Fibroblast of lung (primary cell): Measurements from ENCODE around the gene FLNB. TPM values are rescaled to one million over a fixed set of nuclear protein-coding genes. Genes with fewer than 3 reads are reported as not detected.
A peak's percentile ranks its signal among the peaks of the same experiment; 100 is the strongest.

Experiments used
- DNase-seq, 2 donors: peaks; one replicate each; pipeline versions ENCODE4 v3.0.0 to v3.0.0-alpha.2; 2010; ENCODE audit warnings: low read depth in 2 of 2
- H2AFZ ChIP-seq: 2 replicates; pipeline ENCODE4 v1.5.1; 2012; ENCODE audit warnings: low read length, control low read depth, inconsistent platforms
- H3K27ac ChIP-seq: 2 replicates; pipeline ENCODE4 v1.5.1; 2011; ENCODE audit warnings: low read length, control low read depth; ENCODE audit not compliant: insufficient read depth
- H3K27me3 ChIP-seq: 2 replicates; pipeline ENCODE4 v1.5.1; 2011; ENCODE audit warnings: mild to moderate bottlenecking, low read length; ENCODE audit not compliant: control insufficient read depth, insufficient read depth
- H3K36me3 ChIP-seq: 2 replicates; pipeline ENCODE4 v1.5.1; 2011; ENCODE audit warnings: low read length; ENCODE audit not compliant: control insufficient read depth, insufficient read depth
- H3K4me1 ChIP-seq: 2 replicates; pipeline ENCODE4 v1.5.1; 2011; ENCODE audit warnings: low read length; ENCODE audit not compliant: control insufficient read depth, insufficient read depth; ENCODE audit errors: extremely low read depth
- H3K4me2 ChIP-seq: 2 replicates; pipeline ENCODE4 v1.5.1; 2011; ENCODE audit warnings: low read length, control low read depth; ENCODE audit not compliant: insufficient read depth; ENCODE audit errors: extremely low read depth
- H3K4me3 ChIP-seq, 4 experiments: fragments of 200-600 bp in 1 of 4; sonication (generic) in 1 of 4; replicated peaks in 1 of 4; 2 replicates each; pipeline ENCODE4 v1.5.1; 2011 to 2016; ENCODE audit warnings: low read length in 4 of 4, low read depth in 3 of 4, mild to moderate bottlenecking in 3 of 4, control low read depth in 2 of 4, inconsistent platforms in 1 of 4, mixed read lengths in 1 of 4; ENCODE audit not compliant: insufficient read depth in 1 of 4; ENCODE audit errors: control extremely low read depth in 1 of 4
- H3K79me2 ChIP-seq: 2 replicates; pipeline ENCODE4 v1.5.1; 2012; ENCODE audit warnings: mild to moderate bottlenecking, low read length, inconsistent platforms; ENCODE audit not compliant: control insufficient read depth, insufficient read depth
- H3K9ac ChIP-seq: 2 replicates; pipeline ENCODE4 v1.5.1; 2011; ENCODE audit warnings: mild to moderate bottlenecking, low read length, control low read depth; ENCODE audit not compliant: insufficient read depth
- H3K9me3 ChIP-seq: 2 replicates; pipeline ENCODE4 v1.5.1; 2012; ENCODE audit warnings: low read depth, low read length; ENCODE audit not compliant: control insufficient read depth, insufficient read depth
- H4K20me1 ChIP-seq: 2 replicates; pipeline ENCODE4 v1.5.1; 2011; ENCODE audit warnings: low read length; ENCODE audit not compliant: control insufficient read depth, insufficient read depth; ENCODE audit errors: extremely low read depth
- EZH2 ChIP-seq: IDR thresholded peaks from 2 replicates; pipeline ENCODE4 v1.5.1; 2012; ENCODE audit warnings: low read length, control low read depth, mild to moderate bottlenecking; ENCODE audit errors: missing control alignments
- polyA plus RNA-seq, 2 donors: library from polyadenylated mRNA; depleted of rRNA in 1 of 2; stranded (reverse) in 1 of 2; unstranded in 1 of 2; fragments of >200 nt; gene quantifications; 2 replicates each; pipeline ENCODE4 v1.2.1, GENCODE V29; 2011 to 2012; ENCODE audit warnings: missing spikeins in 1 of 2
- total RNA-seq: library from RNA; depleted of rRNA; stranded (reverse); fragments of >200 nt; gene quantifications from 2 replicates; pipeline ENCODE4 v1.2.1, GENCODE V29; 2014
- TF ChIP-seq, protein P1 (sequence below), 2 donors: IDR thresholded peaks in 1 of 2; conservative IDR thresholded peaks in 1 of 2; 1 replicate in 1 of 2; 2 replicates in 1 of 2; pipeline ENCODE4 v1.5.1; 2011 to 2012; ENCODE audit warnings: low read length in 2 of 2, control low read depth in 1 of 2, inconsistent platforms in 1 of 2, low read depth in 1 of 2, mild to moderate bottlenecking in 1 of 2

FLNB gene
- total and polyA plus RNA-seq, 2 donors (not counting 1 experiment from before 2014, with no cell fraction given), result 81.7 to 105 TPM

DNA sequence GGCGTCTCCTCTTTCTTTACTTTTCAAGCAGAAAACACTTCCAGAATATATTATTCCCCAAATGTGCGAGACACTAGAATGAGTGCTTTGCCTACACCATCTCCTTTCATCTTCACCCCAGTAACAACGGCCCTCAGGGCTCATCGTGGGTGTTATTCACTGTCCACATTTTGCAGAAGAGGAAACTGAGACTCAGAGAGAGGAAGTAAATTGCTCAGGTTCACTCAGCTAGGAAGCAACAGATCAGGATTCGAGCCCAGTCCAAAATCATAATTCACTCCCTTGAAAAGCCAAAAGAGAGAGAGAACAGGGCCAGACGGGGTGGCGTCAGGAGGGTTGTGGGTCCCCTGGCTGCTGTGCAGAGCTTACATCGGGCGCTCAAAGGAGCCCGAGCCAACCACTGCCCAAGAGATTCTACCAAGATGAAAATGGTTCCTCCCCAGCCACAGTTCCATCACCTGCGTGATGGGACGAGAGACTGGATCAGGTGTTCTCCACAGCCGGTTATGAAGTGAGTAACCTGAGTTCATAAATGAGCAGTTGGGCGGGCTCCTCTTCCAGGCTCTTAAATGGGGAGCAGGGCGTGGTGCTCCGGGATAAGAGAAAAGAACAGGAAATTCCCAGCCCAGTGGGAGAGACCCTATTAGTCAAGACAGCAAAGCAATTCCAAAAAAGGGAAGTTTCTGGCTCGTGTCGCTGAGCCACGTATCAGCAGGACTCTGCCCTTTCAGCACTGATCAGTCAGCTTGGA is 48.6 kb upstream of the FLNB start:
- H3K27ac ChIP-seq, result no peak overlapping the region
- H3K4me1 ChIP-seq, result peaks cover 10% of the 10 kb centered on the region
- no peak overlapping the region for H3K4me2 ChIP-seq
- TF ChIP-seq EZH2, result no peak
- TF ChIP-seq, protein P1, sequence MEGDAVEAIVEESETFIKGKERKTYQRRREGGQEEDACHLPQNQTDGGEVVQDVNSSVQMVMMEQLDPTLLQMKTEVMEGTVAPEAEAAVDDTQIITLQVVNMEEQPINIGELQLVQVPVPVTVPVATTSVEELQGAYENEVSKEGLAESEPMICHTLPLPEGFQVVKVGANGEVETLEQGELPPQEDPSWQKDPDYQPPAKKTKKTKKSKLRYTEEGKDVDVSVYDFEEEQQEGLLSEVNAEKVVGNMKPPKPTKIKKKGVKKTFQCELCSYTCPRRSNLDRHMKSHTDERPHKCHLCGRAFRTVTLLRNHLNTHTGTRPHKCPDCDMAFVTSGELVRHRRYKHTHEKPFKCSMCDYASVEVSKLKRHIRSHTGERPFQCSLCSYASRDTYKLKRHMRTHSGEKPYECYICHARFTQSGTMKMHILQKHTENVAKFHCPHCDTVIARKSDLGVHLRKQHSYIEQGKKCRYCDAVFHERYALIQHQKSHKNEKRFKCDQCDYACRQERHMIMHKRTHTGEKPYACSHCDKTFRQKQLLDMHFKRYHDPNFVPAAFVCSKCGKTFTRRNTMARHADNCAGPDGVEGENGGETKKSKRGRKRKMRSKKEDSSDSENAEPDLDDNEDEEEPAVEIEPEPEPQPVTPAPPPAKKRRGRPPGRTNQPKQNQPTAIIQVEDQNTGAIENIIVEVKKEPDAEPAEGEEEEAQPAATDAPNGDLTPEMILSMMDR (conservative IDR thresholded peaks at IDR 0.05 in 1 of 2, IDR thresholded peaks at IDR 0.05 in 1 of 2; ENCODE audit: low read depth in 1 of 2, low read length in 2 of 2), result no peak
- no peak overlapping the region for H3K4me3 ChIP-seq
- no peak overlapping the region for H3K9ac ChIP-seq
- H3K36me3 ChIP-seq, result no peaks in the 10 kb centered on the region
- H4K20me1 ChIP-seq, result no peaks in the 10 kb centered on the region
- DNase-seq, result peak; percentile 46 to 81
- peak overlapping the region; percentile 7 for H2AFZ ChIP-seq
- no peaks in the 10 kb centered on the region for H3K9me3 ChIP-seq
- H3K27me3 ChIP-seq, result no peaks in the 10 kb centered on the region
- H3K79me2 ChIP-seq, result no peaks in the 10 kb centered on the region

DNA sequence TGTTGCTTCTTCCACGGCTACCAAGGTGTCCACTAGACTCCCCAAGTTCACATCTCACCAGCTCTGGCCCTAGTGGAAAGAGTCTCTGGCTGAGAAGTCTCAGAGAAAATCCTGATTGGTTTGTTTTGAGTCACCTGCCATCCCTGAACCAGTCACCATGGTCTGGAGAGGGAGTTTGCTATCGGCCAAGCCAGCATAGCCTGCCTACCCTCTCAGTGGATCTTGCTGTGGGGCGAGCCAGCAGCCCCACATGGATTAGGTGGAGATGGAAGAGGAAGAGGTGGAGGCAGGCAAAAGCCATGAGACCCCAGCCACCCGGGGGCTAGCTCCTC is 48.1 kb upstream of the FLNB start:
- Histone ChIP-seq H3K9ac (no peak overlapping the region), H3K4me1 (peaks cover 10% of the 10 kb centered on the region), H3K9me3 (no peaks in the 10 kb centered on the region), H3K27me3 (no peaks in the 10 kb centered on the region), H3K4me2 (no peak overlapping the region), H4K20me1 (no peaks in the 10 kb centered on the region), H2AFZ (peak overlapping the region; percentile 7), H3K4me3 (no peak overlapping the region), H3K27ac (no peak overlapping the region), H3K79me2 (no peaks in the 10 kb centered on the region), H3K36me3 (no peaks in the 10 kb centered on the region)
- TF ChIP-seq EZH2, result no peak
- TF ChIP-seq, protein P1 (conservative IDR thresholded peaks at IDR 0.05 in 1 of 2, IDR thresholded peaks at IDR 0.05 in 1 of 2; ENCODE audit: low read depth in 1 of 2, low read length in 2 of 2), result no peak
- DNase-seq, result no peak

DNA sequence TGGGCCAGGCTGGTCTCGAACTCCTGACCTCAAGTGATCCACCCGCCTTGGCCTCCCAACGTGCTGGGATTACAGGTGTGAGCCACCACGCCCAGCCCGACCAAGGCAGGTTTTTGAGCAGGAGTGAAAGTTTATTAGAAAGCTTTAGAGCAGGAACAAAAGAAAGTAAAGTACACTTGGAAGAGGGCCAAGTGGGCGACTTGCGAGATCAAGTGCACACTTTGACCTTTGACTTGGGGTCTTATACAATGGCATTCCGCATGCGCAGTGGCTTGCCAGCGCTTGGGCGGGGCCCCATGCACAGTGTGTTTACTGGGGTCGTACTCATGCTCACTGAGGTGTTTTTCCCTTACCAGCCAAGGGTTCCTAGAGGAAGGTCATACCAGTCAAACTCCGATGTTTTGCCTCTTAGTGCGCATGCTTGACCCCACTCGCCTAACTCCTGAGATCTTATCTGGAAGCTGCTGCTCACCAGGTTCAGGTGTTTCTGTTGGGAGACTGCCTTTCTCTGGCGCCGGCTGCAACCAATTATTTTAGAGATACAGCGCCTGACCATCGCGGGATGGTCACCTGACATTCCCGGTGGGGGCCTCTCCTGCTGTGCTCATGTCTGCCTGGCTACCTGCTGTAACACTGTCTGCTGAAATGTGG is 46.9 kb upstream of the FLNB start:
- no peaks in the 10 kb centered on the region for H3K27me3 ChIP-seq
- H3K9ac ChIP-seq, result no peak overlapping the region
- H3K4me1 ChIP-seq, result peaks cover 6% of the 10 kb centered on the region
- H3K9me3 ChIP-seq, result no peaks in the 10 kb centered on the region
- H3K4me2 ChIP-seq, result no peak overlapping the region
- TF ChIP-seq EZH2, result no peak
- TF ChIP-seq, protein P1 (conservative IDR thresholded peaks at IDR 0.05 in 1 of 2, IDR thresholded peaks at IDR 0.05 in 1 of 2; ENCODE audit: low read depth in 1 of 2, low read length in 2 of 2), result no peak
- H2AFZ ChIP-seq, result no peak overlapping the region
- no peaks in the 10 kb centered on the region for H3K79me2 ChIP-seq
- no peak overlapping the region for H3K4me3 ChIP-seq
- no peaks in the 10 kb centered on the region for H3K36me3 ChIP-seq
- H4K20me1 ChIP-seq, result no peaks in the 10 kb centered on the region
- H3K27ac ChIP-seq, result no peak overlapping the region
- no peak for DNase-seq
